Activated naive CD8-positive, alpha-beta T cell treated with anti-CD3 and anti-CD28 coated beads, Interleukin-2, amount 10 ng/mL, durations not matched to agents 7 days and 5 days (primary cell): ENCODE measurements around the gene DTX3L. TPM values are rescaled to one million over a fixed set of nuclear protein-coding genes. Genes with fewer than 3 reads are reported as not detected.

ENCODE experiments used
- ATAC-seq: fragments of 150-1000 bp; cut with Tn5 transposase; one replicate; pipeline ENCODE4 v1.10.0; 2021; ENCODE audit warnings: low read depth, moderate library complexity
- POLR2A ChIA-PET: fragments of 350-600 bp; sonication (Branson Sonifier 250); formaldehyde crosslinking; loops from one replicate; lab custom pipeline; 2021; ENCODE audit warnings: antibody characterized with exemption; lab: Charles Lee
- DNase-seq: peaks from one replicate; pipeline ENCODE4 v3.0.0; 2021
- H3K27ac Mint-ChIP-seq: one replicate; pipeline ENCODE4 v1.8.0; 2022; ENCODE audit warnings: mild to moderate bottlenecking, mixed read lengths
- H3K27me3 Mint-ChIP-seq: one replicate; pipeline ENCODE4 v1.8.0; 2022; ENCODE audit warnings: mild to moderate bottlenecking, moderate library complexity, mixed read lengths
- H3K36me3 Mint-ChIP-seq: one replicate; pipeline ENCODE4 v1.8.0; 2021; ENCODE audit warnings: mild to moderate bottlenecking, mixed read lengths
- H3K4me1 Mint-ChIP-seq: one replicate; pipeline ENCODE4 v1.8.0; 2021; ENCODE audit warnings: mixed read lengths
- H3K4me3 Mint-ChIP-seq: one replicate; pipeline ENCODE4 v1.8.0; 2022; ENCODE audit warnings: mild to moderate bottlenecking, moderate library complexity, mixed read lengths
- H3K9me3 Mint-ChIP-seq: one replicate; pipeline ENCODE4 v1.8.0; 2021; ENCODE audit warnings: mixed read lengths
- total RNA-seq, 2 experiments: library from RNA; stranded (reverse); gene quantifications; one replicate each; pipeline ENCODE4 v1.2.3, GENCODE V29; 2021

The DTX3L gene
- total RNA-seq: 100 to 1,000 TPM; 116 to 117 TPM

DNA sequence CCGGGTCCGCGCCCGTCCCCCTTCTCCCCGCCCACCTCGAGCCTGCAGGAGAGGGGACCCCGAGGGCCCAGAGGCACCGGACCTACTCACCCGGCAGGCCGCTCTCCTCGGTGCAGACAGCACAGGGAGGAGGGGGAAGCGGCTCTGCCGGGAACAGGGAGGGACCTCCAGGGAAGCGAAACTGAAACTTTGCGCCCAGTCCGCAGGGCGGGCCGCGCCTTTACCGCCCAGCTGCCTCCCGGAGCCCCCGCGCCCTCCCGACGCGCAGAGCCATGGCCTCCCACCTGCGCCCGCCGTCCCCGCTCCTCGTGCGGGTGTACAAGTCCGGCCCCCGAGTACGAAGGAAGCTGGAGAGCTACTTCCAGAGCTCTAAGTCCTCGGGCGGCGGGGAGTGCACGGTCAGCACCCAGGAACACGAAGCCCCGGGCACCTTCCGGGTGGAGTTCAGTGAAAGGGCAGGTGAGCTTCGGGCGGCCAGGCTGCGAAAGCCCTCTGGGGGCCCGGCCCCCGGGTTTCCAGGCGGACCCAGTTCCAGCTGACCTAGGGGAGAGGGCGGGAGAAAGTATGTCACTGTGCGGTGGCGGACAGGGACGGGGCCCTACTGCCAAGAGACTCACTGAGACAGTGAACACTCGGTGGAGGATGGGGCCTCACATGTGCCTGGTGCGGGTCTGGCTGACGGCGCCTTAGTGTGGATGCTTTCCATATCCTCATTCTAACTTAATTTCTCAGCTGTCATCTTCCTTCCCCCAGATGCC, at the start of gene DTX3L, which contains the start of gene PARP9:
DTX3L (plus strand) TSS at position 184 of the 758 bp plus-strand sequence; CDS start at position 273, 89 bp downstream.
PARP9 (minus strand) TSS at position 146 of the 758 bp plus-strand sequence. CDS start 4,680 bp downstream, outside the sequence.
- H3K9me3 Mint-ChIP-seq: no peaks in the 10 kb centered on the region
- H3K27ac Mint-ChIP-seq: peak within 1 kb of the TSS; percentile 100
- peaks cover 65% of the 10 kb centered on the region for H3K36me3 Mint-ChIP-seq
- ATAC-seq: peak; percentile 95
- H3K4me3 Mint-ChIP-seq: peak within 1 kb of the TSS; percentile 97
- H3K4me1 Mint-ChIP-seq: peaks cover 51% of the 10 kb centered on the region
- H3K27me3 Mint-ChIP-seq: no peaks in the 10 kb centered on the region
- POLR2A ChIA-PET: interaction anchor here (0.7 to 5.8 kb wide), 16 partner anchors 9 to 171 kb away, joined by 3 to 160 read pairs (median 4); partner anchors contain the start of genes PARP14, PARP15 and WDR5B
- DNase-seq: peak; percentile 93

DNA sequence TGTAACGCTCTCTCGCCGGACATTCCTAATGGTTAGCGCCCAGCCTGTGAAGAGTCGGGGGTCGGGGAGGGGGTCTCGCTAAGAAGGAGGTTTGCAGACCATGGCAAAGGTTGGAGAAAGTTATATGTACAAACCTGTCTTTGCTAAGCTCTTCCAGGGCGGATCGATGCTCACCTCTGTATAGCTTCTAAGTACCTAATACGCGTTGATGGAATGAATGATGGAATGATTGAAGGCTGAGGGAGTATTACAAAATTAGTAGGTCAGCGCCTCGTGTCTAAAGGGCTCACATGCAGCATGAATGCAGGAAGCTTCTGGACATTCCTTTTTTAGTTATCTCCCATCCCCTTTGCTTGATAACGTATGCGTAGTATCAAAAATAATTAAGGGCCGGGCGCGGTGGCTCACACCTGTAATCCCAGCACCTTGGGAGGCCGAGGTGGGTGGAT, 49.1 kb upstream of the DTX3L start:
- Mint-ChIP-seq H3K9me3 (no peaks in the 10 kb centered on the region), H3K27me3 (peaks cover 4% of the 10 kb centered on the region), H3K4me3 (peak overlapping the region; percentile 86), H3K4me1 (peaks cover 19% of the 10 kb centered on the region), H3K27ac (peak overlapping the region; percentile 84), H3K36me3 (peaks cover 2% of the 10 kb centered on the region)
- DNase-seq: no peak
- ATAC-seq: no peak
- POLR2A ChIA-PET: interaction anchor here (0.6 to 1.9 kb wide), 11 partner anchors 9 to 166 kb away, joined by 3 to 7 read pairs (median 3); partner anchors contain the start of genes FAM162A, PARP14 and WDR5B

DNA sequence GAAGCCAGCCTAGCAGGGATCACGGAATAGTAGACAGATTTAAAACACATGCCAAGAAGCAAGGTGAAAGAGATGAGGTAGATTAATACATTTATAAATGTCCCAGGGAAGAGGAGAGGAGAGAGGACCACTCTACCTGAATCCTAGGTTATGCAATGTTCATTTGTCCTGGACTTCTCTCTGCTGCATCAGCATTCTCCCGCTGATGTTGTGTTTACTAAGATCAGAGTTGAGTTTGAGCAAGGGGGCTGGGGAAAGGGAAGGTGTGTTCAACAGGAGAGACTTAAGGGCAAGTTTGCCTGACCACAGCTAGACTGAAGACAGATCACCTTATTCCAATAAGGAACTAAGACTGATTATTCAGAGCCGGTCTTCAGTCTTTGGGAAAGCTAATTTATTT, 48.3 kb upstream of the DTX3L start:
- Mint-ChIP-seq H3K9me3 (no peaks in the 10 kb centered on the region), H3K27ac (no peak overlapping the region), H3K36me3 (peaks cover 4% of the 10 kb centered on the region), H3K4me3 (peak overlapping the region; percentile 4), H3K4me1 (peaks cover 19% of the 10 kb centered on the region), H3K27me3 (peaks cover 4% of the 10 kb centered on the region)
- POLR2A ChIA-PET: interaction anchor here (1.7 kb wide), 1 partner anchor 131 kb away, joined by 6 read pairs; the partner anchor contains the start of gene FAM162A
- DNase-seq (no peak), ATAC-seq (no peak)

DNA sequence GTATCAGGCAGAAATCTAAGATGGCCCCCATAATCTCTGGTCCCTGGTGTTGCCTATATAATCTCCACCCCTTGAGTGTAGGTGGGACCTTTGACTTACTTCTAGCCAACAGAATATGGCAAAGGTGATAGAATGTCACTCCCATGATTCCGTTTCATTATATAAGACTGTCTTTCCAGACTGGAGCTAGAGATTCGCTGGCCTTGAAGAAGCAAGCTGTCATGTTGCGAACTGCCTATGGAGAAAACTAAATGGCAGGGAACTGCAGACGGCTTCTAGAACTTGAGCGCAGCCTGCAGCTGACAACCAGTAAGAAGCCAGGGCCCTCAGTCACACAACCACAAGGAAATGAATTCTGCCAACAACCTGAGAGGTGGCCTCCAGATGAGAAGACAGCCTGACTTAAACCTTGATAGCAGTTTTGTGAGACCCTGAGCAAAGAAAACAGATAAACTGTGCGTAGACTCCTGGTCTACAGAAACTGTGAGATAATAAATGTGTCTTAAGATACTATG, 47.2 kb upstream of the DTX3L start:
- POLR2A ChIA-PET: interaction anchor here (0.7 kb wide), 1 partner anchor 133 kb away, joined by 3 read pairs; the partner anchor contains the start of gene FAM162A
- DNase-seq: no peak
- H3K9me3 Mint-ChIP-seq: no peaks in the 10 kb centered on the region
- H3K27me3 Mint-ChIP-seq: peaks cover 4% of the 10 kb centered on the region
- H3K36me3 Mint-ChIP-seq: peaks cover 5% of the 10 kb centered on the region
- no peak overlapping the region for H3K4me3 Mint-ChIP-seq
- peaks cover 14% of the 10 kb centered on the region for H3K4me1 Mint-ChIP-seq
- no peak overlapping the region for H3K27ac Mint-ChIP-seq
- ATAC-seq: no peak

DNA sequence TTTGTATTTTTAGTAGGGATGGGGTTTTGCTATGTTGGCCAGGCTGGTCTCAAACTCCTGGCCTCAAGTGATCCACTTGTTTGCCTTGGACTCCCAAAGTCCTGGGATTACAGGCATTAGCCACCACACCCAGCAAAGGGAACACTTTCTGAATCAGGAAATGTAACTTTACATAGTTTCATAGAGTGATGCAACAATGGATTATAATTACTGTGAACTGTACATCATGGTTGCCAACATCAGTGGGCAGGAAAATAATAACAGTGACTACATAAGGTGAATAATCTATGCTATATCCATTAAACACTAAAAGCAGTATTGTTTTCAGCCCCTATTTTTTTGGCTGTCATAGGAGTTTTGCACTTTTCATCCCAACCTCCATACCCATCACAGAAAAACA, 44.4 kb upstream of the DTX3L start:
- Mint-ChIP-seq H3K4me3 (no peak overlapping the region), H3K36me3 (peaks cover 3% of the 10 kb centered on the region), H3K9me3 (no peaks in the 10 kb centered on the region), H3K4me1 (peaks cover 5% of the 10 kb centered on the region), H3K27ac (no peak overlapping the region), H3K27me3 (peaks cover 4% of the 10 kb centered on the region)
- POLR2A ChIA-PET: no interaction called here
- DNase-seq (no peak), ATAC-seq (no peak)

DNA sequence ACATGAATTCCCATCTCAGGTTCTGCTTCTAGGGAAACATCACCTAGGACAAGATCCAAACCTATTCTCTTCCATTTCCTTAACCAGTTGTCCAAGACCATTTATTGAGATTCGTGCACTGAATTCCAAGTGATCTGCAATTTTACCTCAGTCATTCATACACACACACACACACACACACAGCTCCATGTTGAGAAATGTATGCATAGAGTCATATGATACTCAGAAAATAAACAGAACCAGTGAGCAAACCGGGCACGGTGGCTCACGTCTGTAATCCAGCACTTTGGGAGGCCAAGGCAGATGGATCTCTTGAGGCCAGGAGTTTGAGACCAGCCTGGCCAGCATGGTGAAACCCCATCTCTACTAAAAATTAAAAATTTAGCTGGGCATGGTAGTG, 43.3 kb upstream of the DTX3L start:
- Mint-ChIP-seq H3K4me3 (no peak overlapping the region), H3K4me1 (no peaks in the 10 kb centered on the region), H3K27ac (no peak overlapping the region), H3K9me3 (no peaks in the 10 kb centered on the region), H3K27me3 (peaks cover 4% of the 10 kb centered on the region), H3K36me3 (peaks cover 3% of the 10 kb centered on the region)
- POLR2A ChIA-PET: interaction anchor here (0.7 to 1.5 kb wide), 3 partner anchors 104 to 279 kb away, joined by 3 to 4 read pairs (median 3); partner anchors contain the start of gene WDR5B
- ATAC-seq (no peak), DNase-seq (no peak)

DNA sequence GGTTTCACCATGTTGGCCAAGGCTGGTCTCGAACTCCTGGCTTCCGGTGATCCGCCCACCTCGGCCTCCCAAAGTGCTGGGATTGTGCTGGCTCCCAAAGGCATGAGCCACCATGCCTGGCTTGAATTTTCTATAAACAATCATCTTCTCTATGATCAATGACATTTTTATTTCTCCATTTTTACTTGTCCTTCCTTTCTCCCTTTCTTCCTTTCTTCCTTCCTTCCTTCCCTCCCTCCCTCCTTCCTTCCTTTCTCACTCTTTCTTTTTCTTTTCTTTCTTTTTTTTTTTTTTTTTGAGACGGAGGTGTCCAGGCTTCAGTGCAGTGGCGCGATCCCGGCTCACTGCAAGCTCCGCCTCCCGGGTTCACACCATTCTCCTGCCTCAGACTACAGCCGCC, 40.8 kb upstream of the DTX3L start:
- H3K27ac Mint-ChIP-seq: no peak overlapping the region
- peaks cover 2% of the 10 kb centered on the region for H3K27me3 Mint-ChIP-seq
- POLR2A ChIA-PET: interaction anchor here (0.6 kb wide), 1 partner anchor 166 kb away, joined by 3 read pairs; no protein-coding TSS in a partner anchor
- H3K9me3 Mint-ChIP-seq: no peaks in the 10 kb centered on the region
- no peak overlapping the region for H3K4me3 Mint-ChIP-seq
- no peak for DNase-seq
- H3K4me1 Mint-ChIP-seq: no peaks in the 10 kb centered on the region
- ATAC-seq: no peak
- peaks cover 15% of the 10 kb centered on the region for H3K36me3 Mint-ChIP-seq

- Mint-ChIP-seq H3K27me3 (no peaks in the 10 kb centered on the region), H3K4me1 (peaks cover 13% of the 10 kb centered on the region), H3K27ac (no peak overlapping the region), H3K4me3 (no peak overlapping the region), H3K36me3 (peaks cover 47% of the 10 kb centered on the region), H3K9me3 (no peaks in the 10 kb centered on the region)
- ATAC-seq (no peak), DNase-seq (no peak)
- POLR2A ChIA-PET: no interaction called here
These were observed 34.0 kb upstream of the DTX3L start for GRCh38 chr3:122530164-122530563.

GRCh38 chr3:122533480-122533879, 30.7 kb upstream of the DTX3L start:
- Mint-ChIP-seq H3K36me3 (peaks cover 54% of the 10 kb centered on the region), H3K27me3 (no peaks in the 10 kb centered on the region), H3K4me1 (peaks cover 20% of the 10 kb centered on the region), H3K27ac (no peak overlapping the region), H3K4me3 (no peak overlapping the region), H3K9me3 (no peaks in the 10 kb centered on the region)
- DNase-seq: no peak
- no peak for ATAC-seq
- POLR2A ChIA-PET: interaction anchor here (1.0 kb wide), 1 partner anchor 19 kb away, joined by 4 read pairs; the partner anchor contains the start of gene KPNA1

DNA sequence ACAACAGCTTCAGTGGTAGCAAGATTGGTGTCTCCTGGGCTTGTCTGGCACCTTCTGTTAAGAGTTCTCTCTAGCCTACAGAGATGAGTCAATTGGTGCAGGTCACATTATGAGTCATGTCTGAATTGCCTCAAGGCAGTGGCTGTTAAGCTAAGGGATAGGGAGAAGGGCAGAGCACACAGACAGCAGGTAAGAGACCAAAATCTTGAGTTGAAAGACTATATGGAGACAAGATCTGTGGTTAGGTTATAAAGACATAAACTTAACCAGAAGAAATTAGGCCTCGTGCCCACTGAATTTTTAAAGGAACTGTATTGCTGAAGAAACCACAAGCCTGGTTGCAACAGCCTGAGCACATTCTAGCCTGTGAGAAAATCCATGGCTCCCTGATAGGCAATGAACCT, 30.2 kb upstream of the DTX3L start:
- peaks cover 23% of the 10 kb centered on the region for H3K4me1 Mint-ChIP-seq
- peak; percentile 90 for ATAC-seq
- POLR2A ChIA-PET: interaction anchor here (0.6 to 1.0 kb wide), 2 partner anchors 15 to 19 kb away, joined by 4 to 5 read pairs; partner anchors contain the start of gene KPNA1

DNA sequence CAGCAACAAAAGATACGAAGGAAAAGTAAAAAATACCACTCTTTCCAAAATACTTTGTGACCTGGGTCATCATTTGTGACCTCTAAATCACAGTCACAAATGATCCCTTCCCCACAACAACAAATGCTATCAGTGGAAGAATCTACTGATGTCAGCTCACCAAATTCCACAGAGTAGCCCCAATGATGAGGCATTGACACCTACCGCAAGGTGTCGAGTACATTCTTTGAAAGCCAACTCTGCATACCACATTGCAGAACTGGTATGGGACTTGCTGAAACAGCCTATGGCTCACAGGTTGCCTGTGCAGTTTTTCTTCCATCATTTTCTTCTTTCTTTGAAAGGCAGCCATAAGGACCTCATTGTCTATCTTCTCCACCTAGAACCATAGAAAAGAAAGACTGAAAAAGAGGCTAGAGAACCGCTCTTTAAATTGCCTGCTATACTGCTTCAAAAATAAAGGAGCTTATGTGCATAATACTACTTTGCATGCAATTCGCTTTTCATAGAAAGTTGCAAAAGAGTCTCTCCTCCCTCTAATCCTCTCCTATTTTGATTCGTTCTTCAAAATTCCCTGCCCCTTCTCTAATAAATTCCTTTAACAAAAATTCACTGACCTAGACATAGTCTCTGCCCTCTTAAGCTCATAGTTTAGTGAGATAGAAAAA, 28.0 kb upstream of the DTX3L start:
- H3K4me1 Mint-ChIP-seq: peaks cover 32% of the 10 kb centered on the region
- H3K27me3 Mint-ChIP-seq: no peaks in the 10 kb centered on the region
- H3K36me3 Mint-ChIP-seq: peaks cover 64% of the 10 kb centered on the region
- H3K27ac Mint-ChIP-seq: no peak overlapping the region
- ATAC-seq (no peak), DNase-seq (no peak)
- H3K4me3 Mint-ChIP-seq: no peak overlapping the region
- no peaks in the 10 kb centered on the region for H3K9me3 Mint-ChIP-seq
- POLR2A ChIA-PET: interaction anchor here (0.8 kb wide), 1 partner anchor 13 kb away, joined by 3 read pairs; no protein-coding TSS in a partner anchor

More for the DNA sequence above, 30.2 kb upstream of the DTX3L start:
- Mint-ChIP-seq H3K27me3 (no peaks in the 10 kb centered on the region), H3K27ac (peak overlapping the region; percentile 70), H3K36me3 (peaks cover 55% of the 10 kb centered on the region), H3K9me3 (no peaks in the 10 kb centered on the region), H3K4me3 (no peak overlapping the region)
- DNase-seq: no peak

DNA sequence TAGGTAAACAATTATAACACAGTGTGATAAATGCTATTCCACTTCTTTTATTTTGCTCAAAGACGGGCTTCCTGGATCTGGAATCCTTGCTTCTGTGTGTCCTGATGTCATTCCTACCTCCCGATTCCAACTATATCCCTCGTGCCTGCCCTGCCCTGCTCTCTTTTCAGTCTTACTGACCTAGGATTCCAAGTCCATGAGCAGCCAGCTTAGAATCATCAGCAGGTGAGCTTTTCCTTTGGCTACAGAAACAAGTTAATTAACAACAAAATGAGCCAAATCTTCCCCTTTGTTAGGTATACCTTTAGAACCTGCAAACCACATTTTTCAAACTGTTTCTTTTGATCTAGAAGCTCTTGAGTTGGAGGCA, 27.5 kb upstream of the DTX3L start:
- H3K4me1 Mint-ChIP-seq: peaks cover 33% of the 10 kb centered on the region
- no peaks in the 10 kb centered on the region for H3K9me3 Mint-ChIP-seq
- no peak overlapping the region for H3K27ac Mint-ChIP-seq
- DNase-seq (no peak), ATAC-seq (no peak)
- H3K27me3 Mint-ChIP-seq: no peaks in the 10 kb centered on the region
- no peak overlapping the region for H3K4me3 Mint-ChIP-seq
- POLR2A ChIA-PET: interaction anchor here (0.8 kb wide), 1 partner anchor 12 kb away, joined by 3 read pairs; no protein-coding TSS in a partner anchor
- peaks cover 64% of the 10 kb centered on the region for H3K36me3 Mint-ChIP-seq
